ENCODE data around the gene P2RX3. TPM values are rescaled to one million over a fixed set of nuclear protein-coding genes. Genes with fewer than 3 reads are reported as not detected.
"Not testable (repeated sequence)": the region's sequence is repeated elsewhere in the genome, so short reads cannot be mapped to it uniquely, and the experiment has no call there.

P2RX3 gene
- polyA plus RNA-seq, 3 donors: 0.53 to 1.3 (median 1.1) TPM

DNA sequence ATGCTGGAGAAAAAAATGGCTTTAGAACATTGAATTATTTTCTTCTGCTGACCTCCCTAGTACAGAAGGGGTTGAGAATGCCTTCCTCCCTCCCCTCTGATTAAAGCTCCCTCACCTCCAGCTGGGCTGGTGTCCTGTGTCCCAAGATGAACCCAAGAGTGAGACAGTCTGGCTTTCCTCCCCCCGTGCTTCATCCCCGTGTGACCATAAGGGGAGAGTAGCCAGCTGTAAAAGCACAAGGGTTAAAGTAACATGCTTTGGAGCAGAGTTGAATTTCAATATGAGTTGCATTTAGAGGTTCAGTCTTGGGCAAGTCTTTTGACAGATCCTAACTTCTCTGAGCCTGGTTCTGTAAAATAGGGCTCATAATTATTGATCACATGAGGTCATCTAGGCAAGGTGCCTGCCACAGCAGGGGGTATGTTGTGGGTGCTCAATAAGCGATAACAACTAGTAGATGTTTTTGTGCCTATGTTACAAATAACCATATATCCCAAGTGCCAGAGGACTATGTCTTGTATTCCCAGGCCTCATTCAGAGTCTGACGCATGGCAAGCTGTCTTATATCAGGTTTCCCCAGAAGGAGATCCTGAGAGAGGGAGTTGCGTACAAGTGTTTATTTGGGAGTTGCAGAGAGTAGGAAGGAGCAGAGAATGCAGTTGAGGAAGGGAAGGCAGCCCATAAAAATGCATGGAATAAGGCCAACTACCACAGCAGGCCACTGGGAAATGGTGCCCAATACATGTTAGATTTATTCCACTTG lies 48.2 kb downstream of the P2RX3 start:
- peak in 9 of 11 donors; percentile 7 to 35 (median 27) for DNase-seq (ENCODE audit: extremely low read depth in 1 of 11, low read depth in 9 of 11, low spot score in 4 of 11)

- DNase-seq (ENCODE audit: extremely low read depth in 1 of 11, low read depth in 9 of 11, low spot score in 4 of 11): no peak
These were observed 49.3 kb downstream of the P2RX3 start for GRCh38 chr11:57387289-57388030.

GRCh38 chr11:57390535-57390934 lies 52.4 kb downstream of the P2RX3 start, which contains the start of gene PRG2:
PRG2 (minus strand) TSS chr11:57390650; CDS start chr11:57389944, 706 bp downstream.
- no peak for DNase-seq (ENCODE audit: extremely low read depth in 1 of 11, low read depth in 9 of 11, low spot score in 4 of 11)

GRCh38 chr11:57391111-57391510 lies 53.0 kb downstream of the P2RX3 start:
- no peak for DNase-seq (ENCODE audit: extremely low read depth in 1 of 11, low read depth in 9 of 11, low spot score in 4 of 11)

DNA sequence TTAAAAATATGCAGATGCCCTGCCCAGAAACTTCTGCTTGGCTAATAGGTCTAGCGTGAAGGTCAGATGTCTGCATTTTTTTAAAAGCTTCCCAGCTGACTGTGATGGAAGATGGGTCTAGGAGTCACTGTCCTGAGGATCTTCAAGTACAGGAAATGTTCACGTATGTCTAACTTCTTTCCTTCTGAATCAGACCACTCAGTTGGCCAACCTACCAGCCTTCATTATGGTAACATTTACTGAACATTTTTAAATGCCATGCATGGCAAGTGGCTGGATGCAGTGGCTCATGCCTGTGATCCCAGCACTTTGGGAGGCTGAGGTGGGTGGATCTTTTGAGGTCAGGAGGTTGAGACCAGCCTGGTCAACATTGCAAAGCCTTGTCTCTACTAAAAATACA lies 53.4 kb downstream of the P2RX3 start:
- DNase-seq (ENCODE audit: extremely low read depth in 1 of 11, low read depth in 9 of 11, low spot score in 4 of 11): no peak

- no peak for DNase-seq (ENCODE audit: extremely low read depth in 1 of 11, low read depth in 9 of 11, low spot score in 4 of 11)
These were observed 54.1 kb downstream of the P2RX3 start for GRCh38 chr11:57392066-57392762.

DNA sequence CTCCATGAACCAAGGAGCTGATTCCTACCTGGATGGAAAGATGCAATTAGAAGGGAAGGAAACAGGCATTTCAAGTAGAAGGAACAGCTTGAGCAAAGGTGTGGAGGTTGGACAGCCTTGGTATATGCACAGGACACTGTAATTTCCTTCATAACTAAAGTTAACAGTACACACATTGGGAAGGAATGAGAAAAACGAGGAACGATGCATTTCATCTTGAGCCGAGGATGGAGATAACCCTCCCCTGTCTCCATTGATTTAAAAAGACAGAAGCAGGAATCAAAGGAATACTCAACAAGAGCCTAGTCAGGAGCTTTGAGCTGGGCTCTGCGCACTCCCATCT lies 54.6 kb downstream of the P2RX3 start:
- DNase-seq (ENCODE audit: extremely low read depth in 1 of 11, low read depth in 9 of 11, low spot score in 4 of 11): no peak

DNA sequence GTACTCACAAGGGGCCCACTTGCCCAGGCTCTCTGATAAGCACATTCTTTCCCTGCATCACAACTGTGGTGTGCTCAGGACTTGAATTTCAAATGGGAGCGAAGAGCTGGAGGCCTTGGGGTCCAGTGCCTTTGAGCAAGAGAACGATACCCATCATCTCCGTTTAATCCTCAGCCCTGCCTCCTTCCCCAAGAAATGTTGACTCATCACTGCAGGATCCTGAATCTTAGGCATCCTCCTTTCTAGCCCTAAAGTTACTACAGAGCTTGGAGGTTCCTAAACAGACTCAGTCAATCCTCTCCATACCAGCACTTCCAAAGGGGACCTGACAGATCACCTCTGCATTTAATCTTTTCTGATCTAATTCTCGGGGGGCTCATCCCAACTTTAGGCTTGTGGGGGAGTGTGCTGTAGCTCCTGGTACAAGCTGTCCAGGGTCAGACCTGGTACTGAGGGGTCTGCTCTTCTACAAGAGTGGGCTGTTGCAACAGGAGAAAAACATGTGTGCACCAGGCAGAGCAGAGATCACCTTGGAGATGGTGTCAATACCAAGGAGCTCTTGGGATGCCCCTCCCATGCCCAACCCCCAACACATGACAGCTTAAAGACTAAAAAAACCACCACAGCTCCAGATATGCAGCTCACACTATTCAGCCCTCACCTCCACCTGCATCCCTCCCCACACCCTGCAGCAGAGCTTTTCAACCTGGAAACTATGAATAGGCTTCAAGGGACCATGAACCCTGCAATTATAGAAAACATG lies 56.2 kb downstream of the P2RX3 start:
- DNase-seq (ENCODE audit: extremely low read depth in 1 of 11, low read depth in 9 of 11, low spot score in 4 of 11): no peak

DNA sequence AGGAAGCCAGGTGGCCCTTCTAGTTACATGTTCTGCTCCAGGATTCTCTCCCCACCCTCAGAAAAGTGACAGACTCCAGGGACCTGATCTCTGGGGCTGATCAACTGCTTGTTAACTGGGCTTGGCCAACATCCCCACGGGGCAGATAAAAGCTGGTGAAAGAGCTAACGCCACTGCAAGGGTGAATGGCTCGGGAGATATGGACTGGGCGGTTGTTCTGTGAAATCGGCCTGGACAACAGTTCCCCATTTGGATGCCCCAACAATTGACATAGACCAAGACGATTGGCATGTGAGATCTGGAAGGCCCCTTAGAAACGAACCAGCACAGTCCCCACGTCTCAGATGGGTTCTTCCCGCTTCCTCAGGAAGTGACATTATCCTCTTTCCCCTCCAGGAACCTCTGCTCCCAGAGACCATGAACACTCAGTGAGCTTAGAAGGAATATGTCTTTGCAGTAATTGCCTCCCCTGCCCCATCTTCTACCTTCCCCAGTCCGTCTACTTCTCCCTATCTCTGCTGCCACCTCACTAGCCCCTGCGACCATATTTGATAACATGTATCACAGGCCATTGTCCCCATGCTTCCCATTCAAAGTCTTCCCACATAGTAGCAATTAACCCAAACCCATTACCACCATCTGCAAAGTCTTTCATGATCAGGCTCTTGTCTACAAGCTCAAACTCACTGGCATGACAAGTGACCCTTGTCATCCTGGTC lies 57.9 kb downstream of the P2RX3 start:
- no peak for DNase-seq (ENCODE audit: extremely low read depth in 1 of 11, low read depth in 9 of 11, low spot score in 4 of 11)

- DNase-seq (ENCODE audit: extremely low read depth in 1 of 11, low read depth in 9 of 11, low spot score in 4 of 11): no peak
These were observed 58.6 kb downstream of the P2RX3 start for GRCh38 chr11:57396744-57397143.

- DNase-seq (ENCODE audit: extremely low read depth in 1 of 11, low read depth in 9 of 11, low spot score in 4 of 11): no peak
These were observed 59.3 kb downstream of the P2RX3 start for GRCh38 chr11:57397394-57397990.

DNA sequence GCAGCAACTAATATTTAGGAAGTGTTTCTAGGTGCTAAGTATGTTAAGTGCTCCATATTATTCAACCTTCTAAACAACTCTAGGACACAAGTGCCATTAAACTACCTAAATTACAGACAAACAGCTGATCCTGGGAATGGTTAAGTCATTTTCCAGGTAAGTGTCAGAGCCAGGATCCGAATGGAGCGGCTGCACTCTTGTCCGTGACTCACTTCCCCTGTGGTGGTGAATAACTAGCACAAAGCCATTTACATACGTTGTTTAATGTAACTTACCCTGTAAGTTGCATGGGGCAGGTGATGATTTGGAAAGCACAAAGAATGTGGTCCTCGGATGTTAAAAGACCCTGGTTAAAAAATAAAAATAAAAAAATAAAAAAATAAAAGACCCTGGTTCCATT lies 61.1 kb downstream of the P2RX3 start:
- DNase-seq (ENCODE audit: extremely low read depth in 1 of 11, low read depth in 9 of 11, low spot score in 4 of 11): no peak

GRCh38 chr11:57399972-57400578 lies 61.9 kb downstream of the P2RX3 start:
- no peak for DNase-seq (ENCODE audit: extremely low read depth in 1 of 11, low read depth in 9 of 11, low spot score in 4 of 11)

- no peak for DNase-seq (ENCODE audit: extremely low read depth in 1 of 11, low read depth in 9 of 11, low spot score in 4 of 11)
These were observed 64.2 kb downstream of the P2RX3 start for GRCh38 chr11:57402188-57403002.

DNA sequence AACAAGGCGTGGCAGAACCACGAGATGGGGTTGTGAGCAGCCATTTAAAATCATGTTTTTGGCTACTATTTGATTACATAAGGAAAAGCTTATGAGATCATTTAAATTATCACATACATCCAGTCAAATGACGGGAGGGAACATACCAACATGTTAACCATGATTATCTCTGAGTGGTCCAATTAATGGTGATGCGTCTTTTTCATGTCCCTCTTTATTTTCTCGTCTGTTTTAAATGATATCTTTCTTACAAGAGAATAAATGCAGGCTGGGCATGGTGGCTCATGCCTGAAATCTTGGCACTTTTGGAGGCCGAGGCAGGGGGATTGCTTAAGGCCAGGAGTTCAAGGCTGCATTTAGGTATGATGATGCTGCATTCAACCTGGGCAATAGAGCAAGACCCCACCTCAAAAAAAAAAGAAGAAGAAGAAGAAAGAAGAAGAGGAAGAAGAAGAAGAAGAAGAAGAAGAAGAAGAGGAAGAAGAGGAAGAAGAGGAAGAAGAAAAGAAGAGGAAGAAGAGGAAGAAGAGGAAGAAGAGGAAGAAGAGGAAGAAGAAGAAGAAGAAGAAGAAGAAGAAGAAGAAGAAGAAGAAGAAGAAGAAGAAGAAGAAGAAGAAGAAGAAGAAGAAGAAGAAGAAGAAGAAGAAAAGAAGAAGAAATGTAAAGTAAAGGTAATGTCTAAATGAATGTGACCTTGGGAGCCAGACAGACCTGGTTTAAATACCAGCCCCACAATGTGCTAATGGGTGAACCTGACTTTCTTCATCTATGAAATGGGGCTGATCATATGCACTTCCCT lies 65.0 kb downstream of the P2RX3 start:
- not testable (repeated sequence) for DNase-seq (ENCODE audit: extremely low read depth in 1 of 11, low read depth in 9 of 11, low spot score in 4 of 11)

DNA sequence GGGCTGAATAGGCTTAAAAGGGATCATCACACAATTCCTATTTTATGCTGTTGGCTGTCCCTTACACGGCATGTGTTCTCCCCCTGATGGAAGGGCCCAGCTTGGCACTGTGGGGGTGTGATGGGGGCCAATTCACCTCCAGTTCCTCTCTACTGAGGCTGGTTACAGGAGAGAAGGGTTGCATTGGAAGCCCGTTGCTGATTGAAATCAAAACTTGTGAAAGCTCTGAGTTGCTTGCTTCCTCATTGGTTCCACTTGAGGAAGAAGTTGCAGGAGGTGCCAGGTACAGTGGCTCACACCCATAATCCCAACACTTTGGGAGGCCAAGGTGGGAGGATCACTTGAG lies 65.6 kb downstream of the P2RX3 start:
- DNase-seq (ENCODE audit: extremely low read depth in 1 of 11, low read depth in 9 of 11, low spot score in 4 of 11): no peak

All from renal cortex interstitium (tissue), 11 donors.